Calu3 (cell line): ENCODE results near the gene PITPNM3. TPM values are rescaled to one million over a fixed set of nuclear protein-coding genes. Genes with fewer than 3 reads are reported as not detected.
A peak's percentile ranks its signal among the peaks of the same experiment; 100 is the strongest.

Source experiments
- BruUV-seq: library from RNA; stranded (reverse); fragments of 400-500 nt; replicated peaks from 2 replicates; lab custom pipeline; 2021; lab: Mats Ljungman, UMichigan
- CTCF ChIA-PET: fragments of 300-600 bp; sonication (Branson Sonifier 250); formaldehyde crosslinking; loops from one replicate; lab custom pipeline; 2022; ENCODE audit warnings: antibody characterized with exemption; lab: Charles Lee
- DNase-seq: peaks from one replicate; pipeline ENCODE4 v3.0.0; 2022
- H3K27ac Mint-ChIP-seq: one replicate; pipeline ENCODE4 v1.8.0; 2022; ENCODE audit warnings: mixed read lengths; ENCODE audit not compliant: unreplicated experiment
- H3K27me3 Mint-ChIP-seq: one replicate; pipeline ENCODE4 v1.8.0; 2022; ENCODE audit warnings: mixed read lengths; ENCODE audit not compliant: unreplicated experiment
- H3K36me3 Mint-ChIP-seq: one replicate; pipeline ENCODE4 v1.8.0; 2022; ENCODE audit warnings: mild to moderate bottlenecking, moderate library complexity, mixed read lengths; ENCODE audit not compliant: insufficient read depth, unreplicated experiment
- H3K4me1 Mint-ChIP-seq: one replicate; pipeline ENCODE4 v1.8.0; 2022; ENCODE audit warnings: mild to moderate bottlenecking, low read depth, mixed read lengths; ENCODE audit not compliant: unreplicated experiment
- H3K4me3 Mint-ChIP-seq: one replicate; pipeline ENCODE4 v1.8.0; 2022; ENCODE audit warnings: mild to moderate bottlenecking, low read depth, moderate library complexity, mixed read lengths; ENCODE audit not compliant: unreplicated experiment
- H3K9me3 Mint-ChIP-seq: one replicate; pipeline ENCODE4 v1.8.0; 2022; ENCODE audit warnings: low read depth, mixed read lengths; ENCODE audit not compliant: unreplicated experiment
- intact Hi-C: fragments of 100-400 bp; cut with micrococcal nuclease; formaldehyde crosslinking; loops from one replicate; pipeline ENCODE4 v1.10.0; 2022; ENCODE audit not compliant: unreplicated experiment
- total RNA-seq: library from RNA; stranded (reverse); gene quantifications from 2 replicates; pipeline ENCODE4 v1.2.3, GENCODE V29; 2022
- TF ChIP-seq, protein P1 (sequence below): fragments of 200-600 bp; IDR thresholded peaks from one replicate; pipeline ENCODE4 v1.8.0; 2022; ENCODE audit warnings: antibody characterized with exemption; ENCODE audit not compliant: unreplicated experiment

The PITPNM3 gene
- total RNA-seq, 1 experiment from 2014 or later = 10.7 TPM

DNA sequence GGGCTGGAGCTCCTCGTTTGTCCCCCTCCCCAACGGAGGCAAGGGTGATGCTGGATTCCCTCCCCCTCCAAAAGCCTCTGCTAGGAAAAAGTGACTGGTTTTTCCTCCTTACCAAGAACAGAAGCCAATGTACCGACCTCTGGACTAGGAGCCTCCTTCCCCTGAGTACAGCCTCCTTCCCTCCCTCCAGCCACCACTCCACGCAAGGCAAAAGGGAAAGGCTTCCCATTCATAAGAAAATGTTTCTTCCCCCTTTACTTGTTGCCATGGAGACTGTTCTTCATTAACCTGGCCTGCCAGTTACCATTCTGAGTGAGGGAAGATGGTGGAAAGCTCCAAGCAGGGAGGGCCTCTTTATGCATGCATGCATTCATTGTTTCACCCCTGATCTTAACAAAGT lies 116.4 kb downstream of the PITPNM3 start:
- TF ChIP-seq, protein P1, sequence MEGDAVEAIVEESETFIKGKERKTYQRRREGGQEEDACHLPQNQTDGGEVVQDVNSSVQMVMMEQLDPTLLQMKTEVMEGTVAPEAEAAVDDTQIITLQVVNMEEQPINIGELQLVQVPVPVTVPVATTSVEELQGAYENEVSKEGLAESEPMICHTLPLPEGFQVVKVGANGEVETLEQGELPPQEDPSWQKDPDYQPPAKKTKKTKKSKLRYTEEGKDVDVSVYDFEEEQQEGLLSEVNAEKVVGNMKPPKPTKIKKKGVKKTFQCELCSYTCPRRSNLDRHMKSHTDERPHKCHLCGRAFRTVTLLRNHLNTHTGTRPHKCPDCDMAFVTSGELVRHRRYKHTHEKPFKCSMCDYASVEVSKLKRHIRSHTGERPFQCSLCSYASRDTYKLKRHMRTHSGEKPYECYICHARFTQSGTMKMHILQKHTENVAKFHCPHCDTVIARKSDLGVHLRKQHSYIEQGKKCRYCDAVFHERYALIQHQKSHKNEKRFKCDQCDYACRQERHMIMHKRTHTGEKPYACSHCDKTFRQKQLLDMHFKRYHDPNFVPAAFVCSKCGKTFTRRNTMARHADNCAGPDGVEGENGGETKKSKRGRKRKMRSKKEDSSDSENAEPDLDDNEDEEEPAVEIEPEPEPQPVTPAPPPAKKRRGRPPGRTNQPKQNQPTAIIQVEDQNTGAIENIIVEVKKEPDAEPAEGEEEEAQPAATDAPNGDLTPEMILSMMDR = no peak
- CTCF ChIA-PET = no interaction called here
- no peak for DNase-seq
- no peak overlapping the region for H3K4me3 Mint-ChIP-seq
- peaks cover 19% of the 10 kb centered on the region for H3K36me3 Mint-ChIP-seq
- peaks cover 36% of the 10 kb centered on the region for H3K27me3 Mint-ChIP-seq
- no peaks in the 10 kb centered on the region for H3K9me3 Mint-ChIP-seq
- intact Hi-C loops = no loop called here
- H3K27ac Mint-ChIP-seq = no peak overlapping the region
- no TSS peak for BruUV-seq
- H3K4me1 Mint-ChIP-seq = no peaks in the 10 kb centered on the region

DNA sequence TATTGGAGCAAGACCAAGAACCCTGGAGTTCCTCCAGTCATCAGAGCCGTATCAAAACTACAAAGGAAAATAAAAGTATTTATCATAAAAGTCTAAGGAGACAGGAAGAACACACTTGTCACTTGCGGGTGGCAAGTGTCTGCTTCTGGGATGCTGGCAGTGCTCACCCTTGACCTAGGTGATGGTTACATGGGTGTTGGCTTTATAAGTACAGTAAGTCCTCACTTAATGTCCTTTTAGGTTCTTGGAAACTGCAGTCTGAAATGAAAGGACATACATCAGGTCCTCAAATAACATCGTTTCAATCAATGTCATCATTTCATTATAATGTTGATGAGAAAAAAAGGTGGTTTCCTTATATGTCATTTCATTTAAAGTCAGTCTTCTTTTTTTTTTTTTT lies 118.4 kb downstream of the PITPNM3 start:
- peaks cover 49% of the 10 kb centered on the region for H3K27me3 Mint-ChIP-seq
- H3K9me3 Mint-ChIP-seq = no peaks in the 10 kb centered on the region
- intact Hi-C loops = no loop called here
- no peak overlapping the region for H3K4me3 Mint-ChIP-seq
- peaks cover 4% of the 10 kb centered on the region for H3K36me3 Mint-ChIP-seq
- H3K27ac Mint-ChIP-seq = no peak overlapping the region
- TF ChIP-seq, protein P1 = no peak
- BruUV-seq = no TSS peak
- DNase-seq = no peak
- CTCF ChIA-PET = no interaction called here
- no peaks in the 10 kb centered on the region for H3K4me1 Mint-ChIP-seq

DNA sequence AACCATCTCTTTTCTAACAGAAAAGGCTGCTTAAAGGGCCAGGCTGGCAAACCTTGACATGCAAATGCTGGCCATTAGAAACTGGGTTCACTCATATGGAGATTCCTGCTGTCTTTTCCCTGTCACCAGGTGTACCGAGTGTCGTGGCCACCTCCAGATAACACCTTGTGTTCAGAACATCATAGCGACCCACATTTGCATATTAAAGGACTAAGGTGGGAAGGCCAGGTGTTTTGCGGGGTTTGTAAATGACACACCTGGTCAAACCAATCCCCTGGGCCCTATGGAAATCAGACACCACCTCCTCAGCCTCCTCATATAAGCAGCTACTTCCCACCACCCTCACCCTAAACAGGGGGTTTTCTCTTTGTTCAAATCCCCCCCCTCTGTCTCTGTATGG lies 118.9 kb downstream of the PITPNM3 start:
- Mint-ChIP-seq H3K4me1 (no peaks in the 10 kb centered on the region), H3K4me3 (no peak overlapping the region), H3K9me3 (no peaks in the 10 kb centered on the region), H3K36me3 (peaks cover 4% of the 10 kb centered on the region), H3K27me3 (peaks cover 49% of the 10 kb centered on the region), H3K27ac (no peak overlapping the region)
- TF ChIP-seq, protein P1 = no peak
- CTCF ChIA-PET = no interaction called here
- DNase-seq = no peak
- no TSS peak for BruUV-seq
- intact Hi-C loops = no loop called here

DNA sequence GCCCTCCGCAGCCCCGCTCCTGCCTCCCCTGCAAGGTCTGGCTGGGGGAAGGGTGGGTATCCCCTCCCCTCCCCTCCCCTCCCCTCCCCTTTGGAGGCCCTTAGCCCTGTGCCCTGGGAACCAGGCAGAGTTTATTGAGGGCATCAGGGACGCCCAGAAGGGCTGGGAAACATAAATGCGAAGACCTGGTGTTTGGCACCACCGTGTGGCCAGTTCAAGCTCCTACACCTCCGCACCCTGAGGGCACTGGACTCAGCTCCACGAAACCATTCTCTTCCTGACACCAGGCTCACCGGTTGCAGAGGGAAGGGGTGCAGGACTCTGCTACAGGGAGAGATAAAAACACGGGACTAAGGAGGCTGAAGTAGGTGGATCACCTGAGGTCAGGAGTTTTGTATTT lies 120.4 kb downstream of the PITPNM3 start:
- Mint-ChIP-seq H3K27me3 (peaks cover 62% of the 10 kb centered on the region), H3K9me3 (no peaks in the 10 kb centered on the region), H3K36me3 (peaks cover 4% of the 10 kb centered on the region), H3K4me1 (no peaks in the 10 kb centered on the region), H3K4me3 (no peak overlapping the region), H3K27ac (no peak overlapping the region)
- CTCF ChIA-PET = interaction anchor here (0.7 to 1.4 kb wide), 5 partner anchors 11 to 772 kb away, joined by 3 to 6 read pairs (median 5); no protein-coding TSS in a partner anchor
- intact Hi-C loops = no loop called here
- peak; percentile 59 for DNase-seq
- TF ChIP-seq, protein P1 = peak; percentile 59
- BruUV-seq = no TSS peak
